ENCODE results near the gene IRF2BPL.
A peak's percentile ranks its signal among the peaks of the same experiment; 100 is the strongest.

The IRF2BPL gene

GRCh38 chr14:77053046-77053841, 24.7 kb upstream of the IRF2BPL start:
- peak; percentile 82 for DNase-seq

- no peak for DNase-seq
These were observed 24.0 kb upstream of the IRF2BPL start for GRCh38 chr14:77052281-77053044.

DNA sequence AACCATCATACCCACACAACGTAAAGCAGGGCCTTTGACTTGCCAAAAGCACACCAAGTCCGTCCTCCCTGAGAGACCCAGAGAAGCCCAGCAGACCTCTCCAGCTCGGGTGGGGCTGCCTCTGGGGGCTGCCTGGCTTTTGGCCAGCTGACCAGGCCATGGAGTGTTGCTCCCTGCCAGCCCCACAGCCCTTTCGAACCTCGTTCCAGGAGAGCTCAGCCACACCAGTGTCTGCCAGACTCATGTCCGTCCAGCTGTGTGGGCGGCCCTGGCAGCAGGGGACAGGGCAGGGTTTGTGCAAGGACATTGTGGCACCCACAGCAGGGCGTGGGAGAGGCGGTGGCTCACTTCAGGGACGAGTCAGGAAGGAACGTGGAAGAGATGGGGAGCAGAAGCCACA, 22.6 kb upstream of the IRF2BPL start:
- no peak for DNase-seq

- no peak for DNase-seq
These were observed 18.2 kb upstream of the IRF2BPL start for GRCh38 chr14:77046721-77047120.

- no peak for DNase-seq
These were observed 17.0 kb upstream of the IRF2BPL start for GRCh38 chr14:77045238-77046162.

DNA sequence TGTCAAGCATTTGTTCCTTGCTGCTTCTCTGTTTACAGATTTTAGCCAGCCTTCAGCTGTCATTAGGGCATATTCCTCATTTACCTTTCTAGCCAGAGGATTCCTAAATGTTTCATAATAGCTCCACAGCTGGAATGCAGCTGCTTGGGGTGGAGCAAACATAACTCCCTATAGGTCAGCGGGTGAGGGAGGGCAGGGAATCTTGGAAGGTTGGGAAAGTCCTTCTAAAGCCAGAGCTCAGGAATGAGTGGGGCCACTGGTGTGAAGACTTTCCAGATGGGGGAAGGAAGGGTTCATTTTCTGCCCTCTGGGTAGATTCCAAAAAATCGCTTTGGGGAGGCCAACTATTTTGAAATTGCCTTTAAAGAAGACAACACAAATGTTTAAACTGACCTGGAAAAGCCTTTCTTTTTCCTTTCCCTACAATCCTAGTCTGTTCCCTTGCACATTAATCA, 16.3 kb upstream of the IRF2BPL start:
- DNase-seq: no peak

DNA sequence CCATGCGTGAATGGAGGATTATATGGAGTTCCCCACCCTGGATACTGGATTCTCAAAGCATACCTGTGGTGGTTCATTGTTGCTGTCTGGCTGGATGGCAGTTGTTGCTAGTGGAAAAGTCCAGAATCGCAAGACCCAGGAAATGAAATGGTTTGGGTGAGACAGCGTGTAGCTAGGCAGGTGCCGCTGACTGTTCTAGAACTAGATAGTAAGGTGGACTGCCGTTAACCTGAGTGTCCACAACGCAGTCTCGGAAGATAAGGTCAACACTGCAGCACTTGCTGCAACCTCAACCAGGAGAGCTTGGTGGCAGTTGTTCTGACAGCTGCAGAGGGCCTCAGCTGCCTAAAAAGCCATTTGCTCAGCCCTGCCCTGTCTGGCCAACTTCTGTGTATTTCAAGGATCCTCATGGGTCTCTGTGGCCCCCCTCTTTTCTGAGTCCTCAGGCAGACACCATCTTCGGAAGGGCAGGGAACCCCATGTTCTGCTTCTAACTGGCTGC, 15.5 kb upstream of the IRF2BPL start:
- no peak for DNase-seq

DNA sequence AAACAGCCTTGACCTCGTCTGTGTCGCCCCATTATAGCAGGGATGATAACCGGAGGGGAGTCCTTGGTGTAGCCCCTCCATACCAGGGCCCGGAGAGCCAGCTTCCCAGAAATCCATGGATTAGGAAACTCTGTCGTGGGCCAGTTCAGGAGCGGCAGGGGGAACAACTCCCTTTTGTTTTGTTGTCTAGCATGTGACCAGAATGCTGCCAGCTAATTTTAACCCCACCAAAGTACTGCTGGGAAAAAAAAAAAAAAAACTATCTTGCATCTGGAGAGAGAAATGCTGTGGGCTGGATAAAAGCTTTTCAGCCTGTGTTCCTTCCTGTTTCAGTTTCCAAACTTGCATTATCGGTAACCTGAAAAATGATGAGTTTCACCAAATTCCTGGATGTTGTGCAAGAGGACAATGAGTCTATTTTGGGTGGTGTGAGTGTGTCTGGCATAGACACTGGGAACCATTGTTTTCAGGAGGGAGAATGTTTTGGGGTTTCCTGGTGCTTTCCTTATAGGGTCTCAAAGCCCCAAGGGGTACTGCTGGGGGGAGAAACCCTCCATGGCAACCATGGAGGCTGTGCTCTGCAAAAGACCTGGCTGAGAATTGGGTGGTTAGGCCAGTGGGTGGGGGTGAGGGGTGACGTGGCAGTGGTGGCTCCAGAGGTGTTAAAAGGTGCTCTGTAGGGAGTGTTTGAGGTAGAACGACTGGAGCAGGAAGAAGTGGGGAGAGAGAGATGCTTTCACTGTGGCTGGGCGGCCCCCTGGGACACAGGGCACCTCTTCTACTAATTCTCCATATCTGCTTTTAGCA, 14.9 kb upstream of the IRF2BPL start:
- peak; percentile 52 for DNase-seq

GRCh38 chr14:77041881-77042545, 13.5 kb upstream of the IRF2BPL start:
- DNase-seq: no peak

DNA sequence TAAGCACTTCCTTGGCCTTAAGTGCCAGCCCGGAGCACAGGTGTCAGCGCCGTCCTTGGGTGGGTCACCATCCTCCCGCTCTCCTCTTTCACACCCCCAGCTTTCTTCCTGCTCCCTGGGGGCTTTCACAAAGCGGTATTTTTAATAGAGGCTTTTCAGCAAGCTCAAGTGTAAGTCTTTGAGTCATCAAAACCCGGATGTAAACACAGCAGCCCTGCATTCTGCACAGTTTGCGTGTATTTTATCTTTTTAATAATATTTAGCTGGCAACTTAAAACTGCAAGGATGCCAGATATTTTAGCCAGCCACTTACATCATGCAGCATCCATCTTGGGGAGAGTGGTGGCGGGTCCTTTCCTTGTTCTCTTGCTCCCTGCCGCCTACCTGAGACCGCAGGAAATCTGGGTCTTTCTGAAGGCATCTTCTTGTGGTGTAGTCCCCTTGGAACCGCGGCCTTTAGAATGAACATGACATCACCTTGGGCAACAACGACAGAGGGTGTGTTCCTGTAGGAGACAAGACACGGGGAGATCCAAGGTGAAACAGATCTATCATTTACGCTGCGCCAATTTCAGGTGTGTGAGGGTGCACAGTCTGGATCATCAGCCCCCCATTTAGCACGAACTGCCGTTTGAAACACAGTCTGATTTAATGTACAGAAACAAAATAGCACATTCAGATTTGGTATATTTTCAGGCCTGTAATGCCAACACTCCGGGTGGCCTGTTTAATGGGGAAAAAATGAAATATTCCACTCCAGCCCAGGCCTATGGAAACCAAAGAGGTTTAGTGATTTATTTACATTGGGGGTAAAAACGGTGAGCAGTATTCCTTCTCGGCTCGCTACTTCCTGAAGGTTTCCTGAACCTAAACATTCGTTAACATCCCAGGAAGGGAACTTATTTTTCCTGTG, 12.5 kb upstream of the IRF2BPL start:
- peak; percentile 51 for DNase-seq

DNA sequence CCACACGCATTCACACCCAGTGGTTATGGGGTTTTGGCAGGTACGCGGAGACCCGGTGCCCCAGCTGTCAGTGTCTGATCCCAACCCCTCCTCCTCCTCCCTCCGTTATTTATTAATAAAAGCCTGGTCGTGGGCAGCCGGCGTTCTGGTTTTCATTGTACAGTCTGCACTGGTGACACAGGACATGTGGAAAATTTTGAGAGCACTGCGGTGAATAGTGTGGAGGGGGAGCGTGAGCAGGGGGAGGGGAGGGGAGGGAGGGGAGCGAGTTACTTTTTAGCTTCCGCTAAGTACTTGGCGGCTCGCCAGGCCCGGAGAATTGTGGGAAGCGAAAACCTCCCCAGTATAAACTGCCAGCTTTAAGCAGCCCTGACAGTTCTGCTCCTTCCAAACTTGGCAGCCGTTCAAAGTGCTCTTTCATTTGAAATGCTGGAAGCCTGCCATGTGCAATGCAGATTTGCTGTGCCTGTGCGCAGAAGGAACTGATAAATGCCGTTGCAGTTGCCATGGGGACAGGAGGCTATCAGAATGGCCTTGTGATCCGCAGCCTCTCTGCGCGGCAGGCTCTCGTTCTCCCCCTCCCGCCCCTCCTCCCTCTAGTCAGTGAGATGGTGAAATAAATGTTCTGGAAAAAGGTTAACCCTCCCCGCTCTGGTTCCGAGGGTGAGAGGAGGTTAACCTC, 11.7 kb upstream of the IRF2BPL start:
- DNase-seq: peak; percentile 98

DNA sequence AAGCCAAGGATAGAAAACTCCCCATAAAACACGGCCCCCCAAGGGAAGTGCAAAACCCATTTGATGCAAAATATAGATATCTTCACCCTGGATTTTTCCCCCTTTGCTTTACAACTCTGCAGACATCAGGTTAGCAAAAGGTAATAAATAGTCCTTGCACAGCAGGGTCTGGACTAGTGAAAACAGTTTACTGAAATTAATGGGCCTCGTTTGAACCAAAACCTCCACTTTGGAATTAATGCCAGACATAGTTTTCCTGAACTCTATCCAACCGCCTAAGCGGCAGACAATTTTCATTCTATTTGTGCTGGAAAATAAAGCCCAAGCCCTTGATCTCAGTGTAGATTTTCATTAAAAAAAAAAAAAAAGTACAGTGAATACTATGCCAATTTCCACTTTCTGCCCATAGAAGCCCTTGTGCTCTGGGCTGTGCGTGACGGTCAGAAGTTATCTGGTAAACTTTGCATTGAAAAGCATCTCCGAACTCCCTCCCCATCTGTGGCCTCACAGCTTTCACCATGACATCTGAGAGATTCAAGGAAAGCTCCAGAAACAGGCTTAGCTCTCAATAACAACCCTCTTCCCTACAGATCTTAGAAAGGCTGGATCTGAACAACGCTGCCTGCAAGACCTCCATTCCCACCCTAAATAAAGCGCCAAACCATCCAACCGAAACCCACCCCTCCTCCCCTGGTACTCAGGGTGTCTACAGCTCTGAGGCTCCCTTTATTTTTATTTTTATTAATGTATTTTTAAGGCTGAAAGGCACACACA, 11.0 kb upstream of the IRF2BPL start:
- DNase-seq: no peak

DNA sequence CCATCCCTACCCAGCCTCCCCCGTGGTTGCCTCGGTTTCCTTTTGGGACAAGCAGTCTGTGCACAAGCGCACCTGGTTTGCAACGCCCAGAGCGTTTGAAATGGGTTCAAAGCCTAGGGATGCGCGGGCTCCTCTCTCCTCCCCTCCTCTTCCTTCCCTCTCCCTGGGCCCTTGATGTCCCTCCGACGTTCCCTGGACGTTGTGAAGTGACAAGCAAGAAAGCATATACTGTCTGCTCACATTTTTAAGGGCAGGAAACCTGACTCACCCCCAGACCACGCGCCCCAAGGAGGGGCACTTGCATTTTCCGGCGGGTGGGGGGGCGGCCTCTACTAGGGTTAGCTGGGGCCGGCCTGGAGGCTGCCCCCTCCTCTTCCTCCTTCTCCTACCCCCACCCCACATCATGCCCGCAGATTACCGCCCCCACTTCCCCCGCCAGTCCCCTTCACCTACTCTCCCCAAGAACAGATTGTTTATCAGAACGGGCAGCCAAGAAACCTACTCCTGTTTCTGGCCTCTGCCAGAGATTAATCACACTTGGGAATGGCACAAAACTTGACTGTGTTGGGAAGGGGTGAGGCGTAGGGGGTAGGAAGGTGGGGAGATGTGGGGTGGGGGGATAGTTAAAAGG, 9.5 kb upstream of the IRF2BPL start:
- peak; percentile 66 for DNase-seq

- no peak for DNase-seq
These were observed 8.9 kb upstream of the IRF2BPL start for GRCh38 chr14:77037215-77037937.

DNA sequence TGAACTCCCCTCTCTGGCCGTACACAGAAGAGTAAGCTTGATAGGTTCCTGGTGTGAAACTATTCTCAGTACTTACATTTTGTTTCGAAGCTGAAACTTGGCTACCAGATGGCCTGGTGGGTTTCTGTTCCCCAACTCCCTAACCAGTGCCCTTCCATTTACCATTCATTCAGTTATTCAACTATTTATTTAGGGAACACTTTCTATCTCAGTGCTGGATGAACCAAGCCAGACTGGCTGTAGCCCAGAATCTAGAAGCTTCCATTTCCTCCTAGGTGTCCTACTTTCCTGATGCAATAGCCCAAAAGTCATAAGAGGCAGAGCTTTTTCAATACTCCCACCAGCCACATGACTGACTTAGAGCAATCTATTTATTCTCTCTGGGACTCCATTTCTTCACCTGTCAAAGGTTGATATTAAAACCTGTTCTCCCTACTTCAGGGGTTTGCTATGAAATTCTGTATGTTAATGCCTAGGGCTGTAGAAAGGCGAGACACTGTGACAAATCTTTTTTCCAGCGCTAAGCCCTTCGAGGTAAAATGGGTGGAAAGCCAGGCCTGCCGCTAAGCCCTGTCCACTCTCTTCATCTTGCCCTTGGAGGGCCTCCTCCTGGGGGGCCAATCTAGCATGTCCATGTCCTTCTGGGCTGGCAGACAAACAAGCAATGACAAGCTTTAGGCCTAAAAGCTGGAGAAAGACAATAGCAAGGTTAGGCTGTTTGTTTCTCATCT, 8.1 kb upstream of the IRF2BPL start:
- DNase-seq: no peak

DNA sequence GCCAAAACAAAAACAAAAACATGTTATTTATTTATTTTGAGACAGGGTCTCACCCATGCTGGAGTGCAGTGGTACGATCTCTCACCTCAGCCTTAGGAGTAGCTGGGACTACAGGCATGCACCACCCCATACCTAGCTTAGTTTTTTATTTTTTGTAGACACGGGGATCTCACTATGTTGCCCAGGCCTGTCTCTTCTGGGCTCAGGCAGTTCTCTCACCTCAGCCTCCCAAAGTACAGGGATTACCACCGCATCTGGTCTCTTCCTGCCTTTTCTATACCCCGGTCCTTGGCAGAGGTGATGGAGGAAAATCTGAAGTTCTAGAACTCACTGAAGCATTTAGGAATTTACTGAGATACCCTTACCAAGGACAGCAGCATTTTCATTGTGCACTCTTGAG, 6.8 kb upstream of the IRF2BPL start:
- no peak for DNase-seq

Data from activated T-cell treated with anti-CD3 and anti-CD28 coated beads, Interleukin-2, amount 50 U/mL, for 1 hour (primary cell).